ENCODE measurements around the gene RAB11FIP3.

The RAB11FIP3 gene

DNA sequence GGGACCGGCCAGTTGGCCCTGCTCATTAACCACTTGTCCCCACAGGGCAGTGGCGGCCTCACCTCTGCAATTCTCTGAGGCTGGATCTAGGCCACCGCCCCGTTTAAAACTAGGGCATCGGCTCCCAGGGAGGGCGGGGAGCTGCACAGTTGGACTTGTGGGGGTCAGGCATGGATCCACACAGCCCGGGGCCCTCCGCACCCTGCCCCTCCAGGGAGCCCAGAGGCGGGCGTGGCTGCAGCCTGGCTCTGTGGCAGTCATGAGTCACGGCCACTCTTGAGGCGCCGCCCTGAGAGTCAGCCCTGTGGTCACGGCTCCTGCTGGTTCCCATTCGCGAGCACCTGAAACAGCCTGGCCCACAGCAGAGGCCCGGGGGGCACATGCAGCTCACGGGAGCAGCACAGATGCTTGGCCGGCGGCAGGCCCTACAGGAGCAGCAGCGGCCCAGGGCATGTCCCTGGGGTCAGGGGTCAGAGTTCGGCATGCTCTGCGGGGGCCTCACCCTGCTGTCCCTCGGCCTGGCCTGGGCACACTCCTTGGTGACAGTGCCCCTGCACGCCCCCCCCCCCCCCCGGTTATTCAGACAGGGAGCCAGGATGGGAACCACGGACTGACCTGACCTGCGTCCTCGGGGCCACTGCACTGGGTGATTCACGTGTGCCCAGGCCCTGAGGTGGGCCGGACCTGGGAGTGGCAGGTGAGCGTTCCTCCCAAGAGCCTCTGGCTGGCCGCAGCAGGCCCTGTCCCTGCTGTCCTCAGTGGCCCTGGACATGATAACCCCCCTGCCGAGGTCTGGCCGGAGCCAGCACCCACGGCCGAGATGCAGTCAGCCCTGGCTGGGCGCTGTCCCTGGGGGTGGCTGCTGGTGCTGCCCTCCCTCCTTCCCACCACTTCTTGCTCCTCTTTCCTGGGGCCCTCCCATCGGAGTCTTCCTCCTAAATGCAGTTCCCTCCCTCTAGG is 110.3 kb downstream of the RAB11FIP3 start:
- DNase-seq: no peak

GRCh38 chr16:536746-537145 is 111.3 kb downstream of the RAB11FIP3 start:
- no peak for DNase-seq

GRCh38 chr16:537415-538335 is 112.2 kb downstream of the RAB11FIP3 start:
- DNase-seq: no peak

DNA sequence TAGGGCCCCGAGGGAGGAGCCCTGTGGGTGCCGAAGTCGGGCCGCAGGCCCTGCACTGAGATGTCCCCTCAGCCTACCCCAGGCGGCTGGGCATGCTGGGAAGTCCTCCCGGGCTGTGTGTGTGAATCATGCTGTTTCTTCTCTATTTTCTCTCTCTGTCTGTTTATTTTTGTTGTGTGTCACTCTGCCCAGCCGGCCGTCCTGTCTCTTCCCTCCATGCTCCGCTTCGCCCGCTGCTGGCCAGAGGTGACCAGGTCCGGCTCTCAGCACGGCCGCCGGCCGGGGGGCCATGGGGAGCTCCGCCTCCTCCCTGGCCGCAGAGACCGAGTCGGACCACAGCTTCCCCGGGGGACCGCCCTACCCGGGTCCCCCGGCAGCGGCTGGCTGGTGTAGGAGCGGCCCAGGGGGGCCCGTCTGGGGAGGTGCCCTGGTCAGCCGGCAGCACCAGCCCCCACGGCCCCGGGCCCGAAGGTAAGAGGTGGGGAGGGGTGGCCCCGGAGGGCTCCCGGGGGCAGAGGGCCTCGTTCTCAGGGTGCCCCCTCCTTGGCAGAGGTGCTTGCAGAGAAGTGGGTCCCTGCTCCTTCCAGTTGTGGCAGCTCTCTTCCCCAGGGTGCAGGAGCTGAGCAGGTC is 114.6 kb downstream of the RAB11FIP3 start:
- DNase-seq: no peak

DNA sequence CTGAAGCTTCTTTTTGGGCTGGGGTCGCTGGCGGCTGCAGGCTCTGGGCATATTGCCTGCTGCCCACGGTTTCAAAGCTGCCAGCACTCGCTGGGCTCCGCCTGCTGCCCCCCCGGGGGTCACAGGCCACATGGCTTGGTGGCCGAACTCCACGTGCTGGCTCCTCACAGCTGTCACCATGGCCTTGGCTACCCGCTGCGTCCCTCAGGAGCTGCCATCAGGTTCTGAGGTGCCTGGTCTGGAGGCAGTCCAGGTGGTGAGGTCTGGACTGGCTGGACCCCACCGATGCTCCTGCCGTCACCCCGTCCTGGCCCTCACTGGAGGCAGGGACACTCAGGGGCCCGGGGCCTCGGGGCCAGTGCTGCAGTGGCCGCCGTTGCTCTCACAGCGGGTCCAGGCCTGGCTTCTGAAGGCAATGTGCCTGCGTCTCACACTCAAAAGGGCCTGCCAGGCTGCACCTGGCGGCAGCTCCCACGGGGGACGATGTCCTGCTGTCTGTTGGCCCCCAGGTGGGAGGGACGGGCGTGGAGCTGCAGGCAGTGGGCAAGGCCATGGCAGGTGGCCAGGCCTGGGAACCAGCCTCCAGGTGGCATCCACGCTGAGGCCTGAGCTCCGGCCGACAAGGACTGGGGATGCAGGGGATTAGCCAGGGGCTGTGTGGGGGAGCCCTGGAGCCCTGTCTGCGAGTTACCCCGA is 115.3 kb downstream of the RAB11FIP3 start:
- DNase-seq: no peak

DNA sequence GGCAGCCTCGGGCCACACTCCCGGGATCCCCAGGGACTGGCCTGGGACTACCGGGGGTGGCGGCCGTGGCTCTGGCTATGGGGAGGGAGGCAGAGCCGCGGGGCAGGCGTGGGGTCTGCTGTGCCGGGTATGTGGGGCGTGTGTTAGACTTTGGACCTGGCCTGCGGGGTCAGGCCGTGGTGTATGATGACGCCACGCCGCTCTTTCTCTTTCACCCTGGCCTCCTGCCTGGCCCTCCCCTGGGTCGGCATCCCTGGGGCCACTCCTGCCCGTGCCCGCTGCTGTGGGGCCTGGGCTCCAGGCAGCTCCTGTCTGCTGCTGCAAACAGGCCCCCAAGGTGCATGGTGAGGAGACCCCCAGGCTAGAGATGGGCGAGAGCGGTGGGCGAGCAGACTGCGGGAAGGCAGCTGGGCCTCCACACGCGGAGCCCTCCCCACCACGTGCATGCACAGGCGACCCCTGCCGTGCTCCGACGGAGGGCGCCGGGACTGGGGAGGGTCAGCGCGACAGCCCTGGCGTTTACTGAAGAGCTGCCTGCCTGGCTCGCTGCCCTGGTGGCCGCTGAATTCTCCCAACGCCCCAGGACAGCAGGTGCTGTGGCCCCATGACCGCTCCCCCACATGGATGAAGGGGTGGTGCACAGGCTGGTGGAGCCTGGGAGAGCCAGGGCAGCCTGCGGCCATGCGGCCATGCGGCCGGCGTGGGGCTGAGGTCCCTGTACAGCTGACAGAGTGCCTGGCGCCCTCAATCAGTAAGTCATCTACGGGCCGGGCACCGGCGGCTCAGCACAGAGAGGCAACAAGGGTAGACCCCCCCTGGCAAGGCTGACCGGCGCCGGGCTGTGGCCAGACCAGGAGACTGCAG is 118.1 kb downstream of the RAB11FIP3 start:
- no peak for DNase-seq

GRCh38 chr16:544517-544916 is 119.1 kb downstream of the RAB11FIP3 start:
- no peak for DNase-seq

DNA sequence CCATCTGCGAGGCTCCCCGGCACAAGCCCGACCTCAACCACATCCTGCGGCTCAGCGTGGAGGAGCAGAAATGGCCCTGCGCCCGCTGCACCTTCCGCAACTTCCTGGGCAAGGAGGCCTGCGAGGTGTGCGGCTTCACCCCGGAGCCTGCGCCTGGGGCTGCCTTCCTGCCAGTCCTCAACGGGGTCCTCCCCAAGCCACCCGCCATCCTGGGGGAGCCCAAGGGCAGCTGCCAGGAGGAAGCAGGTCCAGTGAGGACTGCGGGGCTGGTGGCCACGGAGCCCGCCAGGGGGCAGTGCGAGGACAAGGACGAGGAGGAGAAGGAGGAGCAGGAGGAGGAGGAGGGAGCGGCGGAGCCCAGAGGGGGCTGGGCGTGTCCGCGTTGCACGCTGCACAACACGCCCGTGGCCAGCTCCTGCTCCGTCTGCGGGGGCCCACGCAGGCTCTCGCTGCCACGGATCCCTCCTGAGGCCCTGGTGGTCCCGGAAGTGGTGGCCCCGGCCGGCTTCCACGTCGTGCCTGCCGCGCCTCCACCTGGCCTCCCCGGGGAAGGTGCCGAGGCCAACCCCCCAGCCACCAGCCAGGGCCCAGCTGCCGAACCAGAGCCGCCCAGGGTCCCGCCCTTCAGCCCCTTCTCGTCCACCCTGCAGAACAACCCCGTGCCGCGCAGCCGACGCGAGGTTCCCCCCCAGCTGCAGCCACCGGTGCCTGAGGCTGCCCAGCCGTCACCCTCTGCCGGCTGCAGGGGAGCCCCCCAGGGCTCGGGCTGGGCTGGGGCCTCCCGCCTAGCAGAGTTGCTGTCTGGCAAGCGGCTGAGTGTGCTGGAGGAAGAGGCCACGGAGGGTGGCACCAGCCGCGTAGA is 121.7 kb downstream of the RAB11FIP3 start:
- peak; percentile 56 for DNase-seq

DNA sequence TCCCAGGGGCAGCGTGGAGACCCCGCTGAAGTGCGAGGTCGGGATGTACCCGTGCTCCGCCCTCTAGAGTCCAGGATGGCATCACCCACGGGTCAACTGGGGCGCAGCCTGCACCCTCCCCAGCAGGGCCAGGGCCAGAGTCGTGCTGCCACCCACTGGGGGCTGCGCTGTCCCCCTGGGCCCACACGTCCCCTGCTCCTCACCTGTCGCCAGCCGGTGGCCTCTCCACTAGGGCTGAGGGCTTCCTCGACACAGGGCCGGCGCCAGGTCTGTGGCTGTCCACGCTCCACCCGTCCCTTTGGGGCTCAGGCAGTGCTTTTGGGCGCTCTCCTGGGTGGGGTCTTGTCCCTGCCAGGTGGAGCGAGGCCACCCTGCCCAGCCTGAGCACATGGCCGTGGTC is 123.1 kb downstream of the RAB11FIP3 start:
- no peak for DNase-seq

- no peak for DNase-seq
Measured at GRCh38 chr16:549544-550263, 124.3 kb downstream of the RAB11FIP3 start.

DNA sequence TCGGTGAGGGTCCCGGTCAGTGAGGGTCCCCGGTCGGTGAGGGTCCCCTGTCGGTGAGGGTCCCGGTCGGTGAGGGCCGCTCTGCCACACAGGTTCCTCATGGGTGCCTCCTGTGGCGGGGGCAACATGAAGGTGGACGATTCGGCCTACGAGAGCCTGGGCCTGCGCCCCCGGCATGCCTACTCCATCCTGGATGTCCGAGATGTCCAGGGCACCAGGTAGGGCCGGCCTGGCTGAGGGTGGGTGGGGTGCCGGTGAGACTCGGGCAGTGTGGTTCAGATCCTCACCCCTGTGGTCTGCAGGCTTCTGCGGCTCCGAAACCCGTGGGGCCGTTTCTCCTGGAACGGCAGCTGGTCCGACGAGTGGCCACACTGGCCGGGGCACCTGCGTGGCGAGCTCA is 125.8 kb downstream of the RAB11FIP3 start:
- DNase-seq: no peak

DNA sequence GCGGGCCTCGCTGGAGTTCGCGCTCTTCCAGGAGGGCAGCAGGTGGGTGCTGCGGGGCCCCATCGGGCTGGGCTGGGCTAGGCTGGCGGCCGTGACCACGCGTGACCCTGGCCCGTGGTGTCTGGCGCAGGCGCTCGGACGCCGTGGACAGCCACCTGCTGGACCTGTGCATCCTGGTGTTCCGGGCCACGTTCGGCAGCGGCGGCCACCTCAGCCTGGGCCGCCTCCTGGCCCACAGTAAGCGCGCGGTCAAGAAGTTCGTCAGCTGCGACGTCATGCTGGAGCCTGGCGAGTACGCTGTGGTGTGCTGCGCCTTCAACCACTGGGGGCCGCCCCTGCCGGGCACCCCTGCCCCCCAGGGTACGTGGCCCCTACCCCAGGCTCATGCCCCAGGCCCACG is 126.7 kb downstream of the RAB11FIP3 start:
- no peak for DNase-seq

DNA sequence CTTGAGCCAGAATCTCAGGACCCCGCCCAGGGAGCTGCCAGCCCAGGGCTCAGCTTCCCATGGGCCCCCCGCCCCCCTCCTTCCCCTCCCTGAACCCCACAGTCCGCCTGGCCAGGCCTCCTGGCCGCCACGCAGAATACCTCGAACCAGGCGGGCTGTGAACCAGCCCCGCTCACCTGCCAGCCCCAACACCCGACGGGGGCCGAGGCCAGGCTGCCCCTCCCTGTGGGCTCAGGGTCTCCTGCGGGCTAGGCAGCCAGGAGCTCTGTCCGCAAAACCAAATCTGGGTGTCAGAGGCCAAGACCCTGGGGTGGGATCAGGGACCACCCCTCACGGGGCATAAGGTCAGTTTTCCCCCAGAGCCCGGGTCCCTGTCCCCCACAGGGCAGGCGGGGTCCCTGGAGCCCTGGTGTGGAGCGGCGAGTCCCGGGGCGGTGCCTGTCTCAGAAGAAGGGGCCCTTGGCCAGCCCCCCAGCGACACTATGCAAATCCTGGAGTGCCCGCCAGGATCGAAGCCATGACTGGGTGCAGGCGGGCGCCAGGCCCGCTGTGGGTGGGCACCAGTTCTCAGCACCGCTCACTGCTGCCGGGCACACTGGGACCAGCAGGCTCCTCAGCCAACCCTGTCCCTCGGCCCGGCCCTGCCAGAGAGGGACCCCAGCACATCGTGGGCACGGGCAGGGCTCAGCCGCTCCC is 128.3 kb downstream of the RAB11FIP3 start:
- no peak for DNase-seq

GRCh38 chr16:554297-554621 is 128.8 kb downstream of the RAB11FIP3 start:
- no peak for DNase-seq

GRCh38 chr16:554640-555365 is 129.4 kb downstream of the RAB11FIP3 start:
- no peak for DNase-seq

- DNase-seq: no peak
Measured at GRCh38 chr16:555528-556473, 130.4 kb downstream of the RAB11FIP3 start.

GRCh38 chr16:556474-557173 is 131.2 kb downstream of the RAB11FIP3 start:
- DNase-seq: no peak
